Medulla oblongata (tissue), 1 donor: ENCODE results near the gene KPNA1.
A peak's percentile ranks its signal among the peaks of the same experiment; 100 is the strongest.

Experiments
- DNase-seq: peaks from one replicate; pipeline ENCODE4 v3.0.0-alpha.2; 2015; ENCODE audit errors: extremely low spot score

The KPNA1 gene

GRCh38 chr3:122514123-122515019, at the start of gene KPNA1:
Gene KPNA1 (minus strand): TSS chr3:122514939. CDS start chr3:122496565, 18,374 bp downstream.
- DNase-seq, result peak; percentile 92

- peak; percentile 79 for DNase-seq
Observed at GRCh38 chr3:122564155-122564912, 49.6 kb upstream of the KPNA1 start, which contains the start of the genes DTX3L and PARP9. Gene DTX3L (plus strand): TSS chr3:122564338. CDS start chr3:122564427, 89 bp downstream. Gene PARP9 (minus strand): TSS chr3:122564300. CDS start chr3:122559620, 4,680 bp downstream.

GRCh38 chr3:122563717-122564025, 48.9 kb upstream of the KPNA1 start:
- peak; percentile 30 for DNase-seq

- DNase-seq, result no peak
Observed at GRCh38 chr3:122562923-122563716, 48.4 kb upstream of the KPNA1 start.

GRCh38 chr3:122560680-122561079, 45.9 kb upstream of the KPNA1 start:
- DNase-seq, result peak; percentile 67

GRCh38 chr3:122559906-122560305, 45.2 kb upstream of the KPNA1 start:
- DNase-seq, result no peak

- DNase-seq, result no peak
Observed at GRCh38 chr3:122558605-122559004, 43.9 kb upstream of the KPNA1 start.

- no peak for DNase-seq
Observed at GRCh38 chr3:122557356-122557755, 42.6 kb upstream of the KPNA1 start.

- DNase-seq, result no peak
Observed at GRCh38 chr3:122555275-122556071, 40.7 kb upstream of the KPNA1 start.

GRCh38 chr3:122553171-122553570, 38.4 kb upstream of the KPNA1 start:
- DNase-seq, result no peak

- no peak for DNase-seq
Observed at GRCh38 chr3:122548619-122549018, 33.9 kb upstream of the KPNA1 start.

- DNase-seq, result no peak
Observed at GRCh38 chr3:122548076-122548475, 33.3 kb upstream of the KPNA1 start.

GRCh38 chr3:122546151-122546550, 31.4 kb upstream of the KPNA1 start:
- DNase-seq, result no peak

GRCh38 chr3:122538956-122539490, 24.3 kb upstream of the KPNA1 start:
- peak; percentile 7 for DNase-seq

- no peak for DNase-seq
Observed at GRCh38 chr3:122536632-122537001, 21.9 kb upstream of the KPNA1 start.

GRCh38 chr3:122535964-122536631, 21.4 kb upstream of the KPNA1 start:
- no peak for DNase-seq

GRCh38 chr3:122533931-122534334, 19.2 kb upstream of the KPNA1 start:
- no peak for DNase-seq

GRCh38 chr3:122533480-122533879, 18.7 kb upstream of the KPNA1 start:
- DNase-seq, result no peak

- no peak for DNase-seq
Observed at GRCh38 chr3:122530164-122530563, 15.4 kb upstream of the KPNA1 start.

GRCh38 chr3:122523317-122523716, 8.6 kb upstream of the KPNA1 start:
- DNase-seq, result no peak
